ENCODE results near the gene RGL3. TPM values are rescaled to one million over a fixed set of nuclear protein-coding genes. Genes with fewer than 3 reads are reported as not detected.
A peak's percentile ranks its signal among the peaks of the same experiment; 100 is the strongest.
"Not testable (repeated sequence)": the region's sequence is repeated elsewhere in the genome, so short reads cannot be mapped to it uniquely, and the experiment has no call there.

Gene RGL3
- total RNA-seq, 6 experiments from 2014 or later: 6.7 to 26.6 (median 19.7) TPM

- no peak for TF ChIP-seq POLR2A (IDR thresholded peaks at IDR 0.05)
- no peak for TF ChIP-seq CTCF (IDR thresholded peaks at IDR 0.05)
- intact Hi-C loops (cut with DNase I): no loop called here
- Histone ChIP-seq H3K36me3 (peaks cover 0 to under 1% (median 0%) of the 10 kb centered on the region in 4 donors), H3K27me3 (no peaks in the 10 kb centered on the region), H3K4me1 (peaks cover 0 to 3% (median 0%) of the 10 kb centered on the region in 4 donors), H3K27ac (no peak overlapping the region), H3K9me3 (no peaks in the 10 kb centered on the region), H3K4me3 (no peak overlapping the region)
- no peak for DNase-seq
- 87% methylated on average over 1 of the region's 2 CpGs for WGBS (ENCODE audit: insufficient coverage, low coverage, low lambda C conversion rate, missing lambda C conversion rate)
- no peak for ATAC-seq
Measured at GRCh38 chr19:11414544-11414943, 4.6 kb downstream of the RGL3 start.

- WGBS (ENCODE audit: insufficient coverage, low coverage, low lambda C conversion rate, missing lambda C conversion rate): 71% methylated on average over 7 of the region's 8 CpGs
- TF ChIP-seq CTCF (IDR thresholded peaks at IDR 0.05) (no peak), POLR2A (IDR thresholded peaks at IDR 0.05) (no peak)
- no peaks in the 10 kb centered on the region for H3K9me3 ChIP-seq
- intact Hi-C loops (cut with DNase I): no loop called here
- H3K36me3 ChIP-seq: peaks cover 0 to 5% (median 0%) of the 10 kb centered on the region in 4 donors
- DNase-seq (no peak), ATAC-seq (no peak)
- no peaks in the 10 kb centered on the region for H3K27me3 ChIP-seq
- H3K4me3 ChIP-seq: no peak overlapping the region
- no peak overlapping the region for H3K27ac ChIP-seq
- no peaks in the 10 kb centered on the region for H3K4me1 ChIP-seq
Measured at GRCh38 chr19:11410682-11411081, 8.4 kb downstream of the RGL3 start.

- Histone ChIP-seq H3K36me3 (peaks cover 0 to 5% (median 0%) of the 10 kb centered on the region in 4 donors), H3K4me1 (no peaks in the 10 kb centered on the region), H3K4me3 (no peak overlapping the region), H3K27me3 (no peaks in the 10 kb centered on the region), H3K27ac (no peak overlapping the region), H3K9me3 (no peaks in the 10 kb centered on the region)
- WGBS (ENCODE audit: insufficient coverage, low coverage, low lambda C conversion rate, missing lambda C conversion rate): 86% methylated on average over 4 of the region's 4 CpGs
- no peak for DNase-seq
- intact Hi-C loops (cut with DNase I): no loop called here
- TF ChIP-seq CTCF (IDR thresholded peaks at IDR 0.05) (no peak), POLR2A (IDR thresholded peaks at IDR 0.05) (no peak)
- no peak for ATAC-seq
Measured at GRCh38 chr19:11408591-11408990, 10.5 kb downstream of the RGL3 start.

GRCh38 chr19:11406703-11407236, 12.3 kb downstream of the RGL3 start:
- H3K27ac ChIP-seq, ATAC-seq: not testable (repeated sequence)

GRCh38 chr19:11405846-11406643, 13.1 kb downstream of the RGL3 start:
- no peak overlapping the region for H3K4me3 ChIP-seq
- no peaks in the 10 kb centered on the region for H3K9me3 ChIP-seq
- 55% methylated on average over 18 of the region's 44 CpGs for WGBS (ENCODE audit: insufficient coverage, low coverage, low lambda C conversion rate, missing lambda C conversion rate)
- no peak for TF ChIP-seq CTCF (IDR thresholded peaks at IDR 0.05)
- TF ChIP-seq POLR2A (IDR thresholded peaks at IDR 0.05): no peak
- no peaks in the 10 kb centered on the region for H3K4me1 ChIP-seq
- intact Hi-C loops (cut with DNase I): no loop called here
- peak in 1 of 4 donors; percentile 34 for ATAC-seq
- H3K27me3 ChIP-seq: no peaks in the 10 kb centered on the region
- DNase-seq: no peak
- no peak overlapping the region for H3K27ac ChIP-seq
- peaks cover 0 to 5% (median 0%) of the 10 kb centered on the region in 4 donors for H3K36me3 ChIP-seq

More at GRCh38 chr19:11406703-11407236, 12.3 kb downstream of the RGL3 start:
- H3K27me3 ChIP-seq; DNase-seq; H3K36me3 ChIP-seq; H3K4me3 ChIP-seq; intact Hi-C loops (cut with DNase I); H3K9me3 ChIP-seq; H3K4me1 ChIP-seq: not testable (repeated sequence)
- 72% methylated on average over 4 of the region's 12 CpGs for WGBS (ENCODE audit: insufficient coverage, low coverage, low lambda C conversion rate, missing lambda C conversion rate)

Data from right lobe of liver (tissue), 6 donors.